ENCODE data around the gene DKC1. TPM values are rescaled to one million over a fixed set of nuclear protein-coding genes. Genes with fewer than 3 reads are reported as not detected.

The DKC1 gene
- polyA plus RNA-seq, 4 donors = 44.1 to 59.2 (median 58.5) TPM

- no peak for DNase-seq (ENCODE audit: low read depth in 4 of 4, low spot score in 3 of 4)
These were observed 26.8 kb upstream of the DKC1 start for GRCh38 chrX:154735695-154736393.

- DNase-seq (ENCODE audit: low read depth in 4 of 4, low spot score in 3 of 4) = no peak
These were observed 25.5 kb upstream of the DKC1 start for GRCh38 chrX:154737136-154737535.

- DNase-seq (ENCODE audit: low read depth in 4 of 4, low spot score in 3 of 4) = no peak
These were observed 24.5 kb upstream of the DKC1 start for GRCh38 chrX:154738011-154738738.

GRCh38 chrX:154739952-154740465 is 22.7 kb upstream of the DKC1 start:
- DNase-seq (ENCODE audit: low read depth in 4 of 4, low spot score in 3 of 4) = no peak

GRCh38 chrX:154742613-154743012 is 20.1 kb upstream of the DKC1 start:
- DNase-seq (ENCODE audit: low read depth in 4 of 4, low spot score in 3 of 4) = no peak

GRCh38 chrX:154748712-154749339 is 13.8 kb upstream of the DKC1 start:
- DNase-seq (ENCODE audit: low read depth in 4 of 4, low spot score in 3 of 4) = no peak

- DNase-seq (ENCODE audit: low read depth in 4 of 4, low spot score in 3 of 4) = no peak
These were observed 12.8 kb upstream of the DKC1 start for GRCh38 chrX:154749856-154750255.

GRCh38 chrX:154750301-154751202 is 12.1 kb upstream of the DKC1 start, which contains the start of gene GAB3:
GAB3 (minus strand) TSS chrX:154751077; CDS start chrX:154751025, 52 bp downstream.
- DNase-seq (ENCODE audit: low read depth in 4 of 4, low spot score in 3 of 4) = no peak

GRCh38 chrX:154751203-154751668 is 11.4 kb upstream of the DKC1 start:
- DNase-seq (ENCODE audit: low read depth in 4 of 4, low spot score in 3 of 4) = no peak

- DNase-seq (ENCODE audit: low read depth in 4 of 4, low spot score in 3 of 4) = no peak
These were observed 10.9 kb upstream of the DKC1 start for GRCh38 chrX:154751669-154752271.

GRCh38 chrX:154758696-154759095 is 4.0 kb upstream of the DKC1 start:
- DNase-seq (ENCODE audit: low read depth in 4 of 4, low spot score in 3 of 4) = no peak

GRCh38 chrX:154761977-154762536 is 607 bp upstream of the DKC1 start:
- DNase-seq (ENCODE audit: low read depth in 4 of 4, low spot score in 3 of 4) = no peak

GRCh38 chrX:154774622-154775021 is 12.0 kb downstream of the DKC1 start:
- no peak for DNase-seq (ENCODE audit: low read depth in 4 of 4, low spot score in 3 of 4)

- no peak for DNase-seq (ENCODE audit: low read depth in 4 of 4, low spot score in 3 of 4)
These were observed 13.0 kb downstream of the DKC1 start for GRCh38 chrX:154775419-154776349.

GRCh38 chrX:154776753-154777152 is 14.1 kb downstream of the DKC1 start:
- DNase-seq (ENCODE audit: low read depth in 4 of 4, low spot score in 3 of 4) = no peak

GRCh38 chrX:154779261-154779660 is 16.6 kb downstream of the DKC1 start:
- no peak for DNase-seq (ENCODE audit: low read depth in 4 of 4, low spot score in 3 of 4)

GRCh38 chrX:154780968-154781367 is 18.3 kb downstream of the DKC1 start:
- DNase-seq (ENCODE audit: low read depth in 4 of 4, low spot score in 3 of 4) = no peak
